GM23338 (cell line): Measurements from ENCODE around the gene ERC1.

Source experiments
- CREB1 ChIP-seq: fragments of 250-450 bp; sonication (Bioruptor Pico); IDR thresholded peaks from 2 replicates; pipeline ENCODE4 v1.5.0; 2020; ENCODE audit warnings: low read depth, mild to moderate bottlenecking, moderate library complexity
- EZH2 ChIP-seq: fragments of 200-600 bp; sonication (generic); IDR thresholded peaks from one replicate; pipeline ENCODE4 v1.8.0; 2017; ENCODE audit warnings: antibody characterized with exemption, mild to moderate bottlenecking, low read depth; ENCODE audit not compliant: unreplicated experiment
- EZH2phosphoT487 ChIP-seq: fragments of 200-600 bp; sonication (generic); IDR thresholded peaks from one replicate; pipeline ENCODE4 v1.8.1; 2018; ENCODE audit warnings: antibody characterized with exemption; ENCODE audit not compliant: unreplicated experiment
- JUNB ChIP-seq: IDR thresholded peaks from one replicate; pipeline ENCODE4 v1.6.1; 2016; ENCODE audit warnings: antibody characterized with exemption; ENCODE audit not compliant: unreplicated experiment
- POLR2AphosphoS5 ChIP-seq: IDR thresholded peaks from 2 replicates; pipeline ENCODE4 v1.6.1; 2016; ENCODE audit warnings: antibody characterized with exemption, low read depth
- STAT1 ChIP-seq: IDR thresholded peaks from one replicate; pipeline ENCODE4 v1.6.1; 2016; ENCODE audit warnings: antibody characterized with exemption; ENCODE audit not compliant: unreplicated experiment
- ZNF114 ChIP-seq: fragments of 250-450 bp; sonication (Bioruptor Pico); IDR thresholded peaks from 2 replicates; pipeline ENCODE4 v1.5.0; 2020; ENCODE audit warnings: mild to moderate bottlenecking, moderate library complexity
- ZNF331 ChIP-seq: fragments of 250-450 bp; sonication (Bioruptor Pico); IDR thresholded peaks from 2 replicates; pipeline ENCODE4 v1.5.0; 2020; ENCODE audit warnings: low read depth, mild to moderate bottlenecking, moderate library complexity
- TF ChIP-seq, protein P1 (sequence below), 2 experiments: fragments of 200-600 bp in 1 of 2; sonication (generic) in 1 of 2; conservative IDR thresholded peaks; 2 replicates each; pipeline versions ENCODE4 v1.5.1 to v1.6.1; 2016 to 2017; ENCODE audit warnings: antibody characterized with exemption in 2 of 2, low read depth in 2 of 2, mild to moderate bottlenecking in 2 of 2, moderate library complexity in 1 of 2
- TF ChIP-seq, protein P2 (sequence below): IDR thresholded peaks from one replicate; pipeline ENCODE4 v1.6.1; 2018; ENCODE audit warnings: antibody characterized with exemption; ENCODE audit not compliant: unreplicated experiment
- TF ChIP-seq, protein P3 (sequence below): IDR thresholded peaks from 2 replicates; pipeline ENCODE4 v1.6.1; 2016; ENCODE audit warnings: antibody characterized with exemption

DNA sequence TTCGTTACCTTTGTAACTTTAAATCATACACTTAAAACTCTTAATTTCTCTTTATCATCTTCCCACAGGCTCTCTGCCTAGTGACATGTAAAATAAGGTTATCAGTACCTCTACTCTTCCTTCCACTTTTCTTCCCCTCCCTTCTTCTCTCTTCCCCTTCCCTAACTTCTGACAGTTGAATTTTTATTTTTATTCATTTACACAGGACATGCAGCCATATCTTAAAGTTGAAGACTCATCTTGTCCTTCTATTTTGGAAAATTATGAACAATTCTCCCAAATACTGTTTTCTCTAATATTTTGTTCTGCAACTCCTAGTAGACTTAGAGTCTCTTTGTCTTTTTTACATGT is 339.4 kb downstream of the ERC1 start:
- TF ChIP-seq, protein P1, sequence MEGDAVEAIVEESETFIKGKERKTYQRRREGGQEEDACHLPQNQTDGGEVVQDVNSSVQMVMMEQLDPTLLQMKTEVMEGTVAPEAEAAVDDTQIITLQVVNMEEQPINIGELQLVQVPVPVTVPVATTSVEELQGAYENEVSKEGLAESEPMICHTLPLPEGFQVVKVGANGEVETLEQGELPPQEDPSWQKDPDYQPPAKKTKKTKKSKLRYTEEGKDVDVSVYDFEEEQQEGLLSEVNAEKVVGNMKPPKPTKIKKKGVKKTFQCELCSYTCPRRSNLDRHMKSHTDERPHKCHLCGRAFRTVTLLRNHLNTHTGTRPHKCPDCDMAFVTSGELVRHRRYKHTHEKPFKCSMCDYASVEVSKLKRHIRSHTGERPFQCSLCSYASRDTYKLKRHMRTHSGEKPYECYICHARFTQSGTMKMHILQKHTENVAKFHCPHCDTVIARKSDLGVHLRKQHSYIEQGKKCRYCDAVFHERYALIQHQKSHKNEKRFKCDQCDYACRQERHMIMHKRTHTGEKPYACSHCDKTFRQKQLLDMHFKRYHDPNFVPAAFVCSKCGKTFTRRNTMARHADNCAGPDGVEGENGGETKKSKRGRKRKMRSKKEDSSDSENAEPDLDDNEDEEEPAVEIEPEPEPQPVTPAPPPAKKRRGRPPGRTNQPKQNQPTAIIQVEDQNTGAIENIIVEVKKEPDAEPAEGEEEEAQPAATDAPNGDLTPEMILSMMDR (conservative IDR thresholded peaks at IDR 0.05; ENCODE audit: low read depth in 2 of 2): no peak
- TF ChIP-seq, protein P2, sequence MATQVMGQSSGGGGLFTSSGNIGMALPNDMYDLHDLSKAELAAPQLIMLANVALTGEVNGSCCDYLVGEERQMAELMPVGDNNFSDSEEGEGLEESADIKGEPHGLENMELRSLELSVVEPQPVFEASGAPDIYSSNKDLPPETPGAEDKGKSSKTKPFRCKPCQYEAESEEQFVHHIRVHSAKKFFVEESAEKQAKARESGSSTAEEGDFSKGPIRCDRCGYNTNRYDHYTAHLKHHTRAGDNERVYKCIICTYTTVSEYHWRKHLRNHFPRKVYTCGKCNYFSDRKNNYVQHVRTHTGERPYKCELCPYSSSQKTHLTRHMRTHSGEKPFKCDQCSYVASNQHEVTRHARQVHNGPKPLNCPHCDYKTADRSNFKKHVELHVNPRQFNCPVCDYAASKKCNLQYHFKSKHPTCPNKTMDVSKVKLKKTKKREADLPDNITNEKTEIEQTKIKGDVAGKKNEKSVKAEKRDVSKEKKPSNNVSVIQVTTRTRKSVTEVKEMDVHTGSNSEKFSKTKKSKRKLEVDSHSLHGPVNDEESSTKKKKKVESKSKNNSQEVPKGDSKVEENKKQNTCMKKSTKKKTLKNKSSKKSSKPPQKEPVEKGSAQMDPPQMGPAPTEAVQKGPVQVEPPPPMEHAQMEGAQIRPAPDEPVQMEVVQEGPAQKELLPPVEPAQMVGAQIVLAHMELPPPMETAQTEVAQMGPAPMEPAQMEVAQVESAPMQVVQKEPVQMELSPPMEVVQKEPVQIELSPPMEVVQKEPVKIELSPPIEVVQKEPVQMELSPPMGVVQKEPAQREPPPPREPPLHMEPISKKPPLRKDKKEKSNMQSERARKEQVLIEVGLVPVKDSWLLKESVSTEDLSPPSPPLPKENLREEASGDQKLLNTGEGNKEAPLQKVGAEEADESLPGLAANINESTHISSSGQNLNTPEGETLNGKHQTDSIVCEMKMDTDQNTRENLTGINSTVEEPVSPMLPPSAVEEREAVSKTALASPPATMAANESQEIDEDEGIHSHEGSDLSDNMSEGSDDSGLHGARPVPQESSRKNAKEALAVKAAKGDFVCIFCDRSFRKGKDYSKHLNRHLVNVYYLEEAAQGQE: no peak
- TF ChIP-seq, protein P3, sequence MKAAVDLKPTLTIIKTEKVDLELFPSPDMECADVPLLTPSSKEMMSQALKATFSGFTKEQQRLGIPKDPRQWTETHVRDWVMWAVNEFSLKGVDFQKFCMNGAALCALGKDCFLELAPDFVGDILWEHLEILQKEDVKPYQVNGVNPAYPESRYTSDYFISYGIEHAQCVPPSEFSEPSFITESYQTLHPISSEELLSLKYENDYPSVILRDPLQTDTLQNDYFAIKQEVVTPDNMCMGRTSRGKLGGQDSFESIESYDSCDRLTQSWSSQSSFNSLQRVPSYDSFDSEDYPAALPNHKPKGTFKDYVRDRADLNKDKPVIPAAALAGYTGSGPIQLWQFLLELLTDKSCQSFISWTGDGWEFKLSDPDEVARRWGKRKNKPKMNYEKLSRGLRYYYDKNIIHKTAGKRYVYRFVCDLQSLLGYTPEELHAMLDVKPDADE: no peak
- TF ChIP-seq EZH2 (no peak), EZH2phosphoT487 (no peak), POLR2AphosphoS5 (no peak), CREB1 (CRISPR knock-in tag) (no peak), STAT1 (no peak), ZNF331 (CRISPR knock-in tag) (no peak), JUNB (no peak), ZNF114 (CRISPR knock-in tag) (no peak)
